HG02943 (cell line): ENCODE measurements around the gene SRM.
"Not testable (repeated sequence)": the region's sequence is repeated elsewhere in the genome, so short reads cannot be mapped to it uniquely, and the experiment has no call there.

Source experiments
- ATAC-seq: cut with Tn5 transposase; IDR thresholded peaks from one replicate; pipeline ENCODE4 v1.9.1; 2021; ENCODE audit warnings: mild to moderate bottlenecking, low read depth, moderate library complexity; ENCODE audit not compliant: unreplicated experiment

Gene SRM

DNA sequence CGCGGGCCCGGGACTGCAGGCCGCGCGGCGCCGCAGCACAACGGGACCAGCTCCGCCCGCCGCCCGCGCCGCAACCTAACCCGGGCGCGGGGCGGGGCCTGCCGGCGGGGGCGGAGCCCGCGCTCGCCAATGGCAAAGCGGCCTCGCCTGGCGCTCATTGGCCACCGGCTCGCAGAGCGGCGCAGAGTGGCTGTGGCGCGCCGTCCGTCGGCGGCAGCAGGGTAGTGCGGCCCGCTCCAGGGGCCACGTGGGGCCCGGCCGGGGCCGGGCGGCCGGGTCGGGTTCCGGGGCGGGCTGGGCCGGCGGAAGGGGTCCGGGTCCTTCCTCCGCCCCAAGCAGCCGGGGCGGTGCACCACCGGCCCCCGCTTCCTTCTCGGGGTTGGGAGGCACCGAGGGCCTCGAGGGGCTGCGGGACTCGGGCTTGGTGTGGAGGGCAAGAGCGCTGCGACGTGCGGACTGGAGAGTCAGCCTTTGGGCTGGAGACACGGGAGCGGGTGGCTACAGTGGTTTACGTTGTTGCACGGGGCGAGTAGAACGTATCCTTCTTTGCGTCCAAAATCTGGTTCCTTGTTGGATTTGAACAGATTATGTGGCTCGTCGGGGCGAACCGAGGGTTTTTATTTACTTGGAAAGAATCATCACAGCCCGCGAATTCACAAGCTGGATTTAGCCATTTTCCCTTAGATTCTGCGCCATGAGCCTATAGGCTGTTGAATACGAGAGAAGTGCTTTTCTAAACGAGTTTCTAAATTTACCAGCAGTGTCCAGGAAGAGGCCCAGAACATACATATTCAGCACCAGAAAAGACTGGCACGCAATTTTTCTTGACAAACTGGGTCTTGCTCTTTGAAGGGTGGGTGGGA lies at the start of gene SRM:
TSS of gene SRM (minus strand) at position 51 of the 863 bp plus-strand sequence. CDS start 75 bp downstream, outside the sequence.
- ATAC-seq = peak; percentile 83

GRCh38 chr1:11109047-11109760 lies 49.4 kb upstream of the SRM start:
- no peak for ATAC-seq

DNA sequence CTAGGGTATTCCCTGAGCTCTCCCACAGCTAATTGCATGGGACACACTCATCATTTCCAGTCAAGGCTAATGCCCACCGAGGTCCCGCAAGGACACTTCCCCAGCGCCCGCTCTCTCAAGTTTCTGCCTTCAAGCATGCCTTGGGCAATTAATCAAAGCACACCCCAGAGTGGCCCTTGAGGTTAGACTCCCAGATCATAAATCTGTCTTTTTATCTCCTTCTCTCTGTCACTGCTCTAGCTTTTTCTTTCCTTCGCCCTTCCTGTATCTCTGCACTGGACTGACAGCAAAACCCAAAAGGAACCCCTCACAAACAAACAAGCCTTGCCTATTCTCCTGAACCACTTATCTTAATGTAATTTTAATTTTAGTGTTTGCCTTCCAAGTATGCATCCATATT lies 47.8 kb upstream of the SRM start:
- ATAC-seq = no peak

DNA sequence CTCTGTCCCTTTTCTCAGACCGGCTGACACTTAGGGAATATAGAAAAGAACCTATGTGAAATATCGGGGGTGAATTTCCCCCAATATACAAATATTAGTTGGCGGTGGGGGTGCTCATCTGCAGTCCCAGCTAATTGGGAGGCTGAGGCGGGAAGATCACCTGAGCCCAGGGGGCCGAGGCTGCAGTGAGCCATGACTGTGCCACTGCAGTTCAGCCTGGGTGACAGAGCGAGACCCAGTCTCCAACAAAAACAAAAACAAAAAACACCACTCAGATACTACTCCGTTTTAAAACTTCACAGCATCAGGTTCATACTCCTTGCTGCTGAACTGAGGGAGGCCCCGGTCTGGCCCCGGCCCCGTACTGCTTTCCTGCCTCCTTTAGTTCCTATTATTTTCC lies 45.8 kb upstream of the SRM start:
- no peak for ATAC-seq

DNA sequence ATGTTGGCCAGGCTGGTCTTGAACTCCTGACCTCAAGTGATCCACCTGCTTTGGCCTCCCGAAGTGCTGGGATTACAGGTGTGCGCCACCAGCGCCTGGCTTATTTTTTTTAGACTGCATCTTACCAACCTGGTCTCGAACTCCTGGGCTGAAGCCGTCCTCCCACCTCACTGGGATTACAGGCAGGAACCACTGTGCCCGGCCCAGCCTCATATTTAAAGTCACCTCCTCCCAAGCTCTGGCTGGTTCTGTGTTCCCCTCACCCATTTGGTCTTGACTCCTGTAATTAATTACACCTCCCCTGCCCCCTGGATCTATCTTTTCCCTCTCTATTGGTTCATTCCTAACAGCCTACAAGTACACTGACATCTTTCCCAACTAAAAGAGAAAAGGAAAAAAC lies 41.5 kb upstream of the SRM start:
- no peak for ATAC-seq

GRCh38 chr1:11100806-11101205 lies 41.0 kb upstream of the SRM start:
- ATAC-seq = not testable (repeated sequence)

- ATAC-seq = no peak
Observed at GRCh38 chr1:11100149-11100493, 40.3 kb upstream of the SRM start.

DNA sequence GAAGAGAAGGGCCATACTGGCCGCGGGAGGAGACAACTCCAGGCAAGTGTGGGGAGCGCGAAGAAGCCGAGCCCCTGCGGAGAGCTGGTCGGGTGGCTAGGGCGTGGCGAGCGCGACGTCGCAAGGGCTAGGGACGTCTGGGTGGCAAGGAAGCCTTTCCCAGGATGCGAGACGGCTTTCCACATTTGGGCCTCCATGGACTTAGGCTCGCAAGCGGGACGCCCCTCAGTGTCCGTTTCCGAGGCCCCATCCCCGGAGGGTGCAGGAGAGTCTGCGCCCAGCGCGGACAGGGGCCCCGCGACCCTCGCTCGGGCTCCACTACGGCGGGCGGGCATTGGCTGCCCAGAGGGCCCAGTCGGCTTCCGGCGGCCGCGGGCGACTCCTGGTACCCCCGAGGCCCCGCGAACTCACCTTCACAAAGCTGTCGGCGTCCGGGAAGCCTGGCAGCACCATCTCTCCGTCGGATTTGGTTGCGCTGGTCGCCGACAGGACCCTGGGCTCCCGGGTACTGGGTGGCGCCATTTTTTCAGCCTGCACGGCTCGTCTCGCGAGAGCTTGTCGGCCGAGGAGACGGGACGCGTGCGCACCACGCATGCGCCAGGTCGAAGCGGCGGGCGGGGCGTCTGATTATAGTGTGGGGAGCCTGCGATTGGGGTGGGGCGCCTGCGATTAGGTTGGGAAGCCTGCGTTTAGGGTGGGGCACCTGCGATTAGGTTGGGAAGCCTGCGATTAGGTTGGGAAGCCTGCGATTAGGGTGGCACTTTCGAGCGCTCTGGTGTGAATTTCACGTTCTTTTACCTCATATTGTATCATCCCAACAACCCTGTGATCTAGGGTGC lies 39.7 kb upstream of the SRM start, which contains the start of gene EXOSC10:
TSS of gene EXOSC10 (minus strand) at position 560 of the 839 bp plus-strand sequence. CDS start at position 522, 38 bp downstream.
- peak; percentile 86 for ATAC-seq

DNA sequence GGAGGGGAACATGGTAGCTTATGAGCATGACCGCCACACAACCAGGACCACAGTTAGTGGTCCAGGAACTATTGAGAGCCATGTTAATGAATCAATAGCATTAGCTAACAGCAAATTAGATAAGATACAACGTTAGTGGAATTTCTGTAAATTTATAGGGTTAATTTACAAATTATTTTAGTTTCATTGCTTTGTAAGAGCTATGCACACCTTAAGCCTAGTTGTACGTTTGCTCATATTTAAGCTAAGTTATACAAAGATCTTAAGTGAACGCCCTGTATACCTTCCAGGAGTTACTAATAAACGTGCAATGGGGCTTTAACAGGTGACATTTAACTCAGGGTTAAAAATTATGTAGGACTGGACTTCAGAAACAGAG lies 39.1 kb upstream of the SRM start:
- no peak for ATAC-seq

GRCh38 chr1:11083784-11084183 lies 24.0 kb upstream of the SRM start:
- not testable (repeated sequence) for ATAC-seq

GRCh38 chr1:11080931-11081330 lies 21.1 kb upstream of the SRM start:
- ATAC-seq = no peak

GRCh38 chr1:11078631-11079030 lies 18.8 kb upstream of the SRM start:
- no peak for ATAC-seq

GRCh38 chr1:11073398-11073797 lies 13.6 kb upstream of the SRM start:
- not testable (repeated sequence) for ATAC-seq

- ATAC-seq = no peak
Observed at GRCh38 chr1:11072216-11072917, 12.5 kb upstream of the SRM start.

DNA sequence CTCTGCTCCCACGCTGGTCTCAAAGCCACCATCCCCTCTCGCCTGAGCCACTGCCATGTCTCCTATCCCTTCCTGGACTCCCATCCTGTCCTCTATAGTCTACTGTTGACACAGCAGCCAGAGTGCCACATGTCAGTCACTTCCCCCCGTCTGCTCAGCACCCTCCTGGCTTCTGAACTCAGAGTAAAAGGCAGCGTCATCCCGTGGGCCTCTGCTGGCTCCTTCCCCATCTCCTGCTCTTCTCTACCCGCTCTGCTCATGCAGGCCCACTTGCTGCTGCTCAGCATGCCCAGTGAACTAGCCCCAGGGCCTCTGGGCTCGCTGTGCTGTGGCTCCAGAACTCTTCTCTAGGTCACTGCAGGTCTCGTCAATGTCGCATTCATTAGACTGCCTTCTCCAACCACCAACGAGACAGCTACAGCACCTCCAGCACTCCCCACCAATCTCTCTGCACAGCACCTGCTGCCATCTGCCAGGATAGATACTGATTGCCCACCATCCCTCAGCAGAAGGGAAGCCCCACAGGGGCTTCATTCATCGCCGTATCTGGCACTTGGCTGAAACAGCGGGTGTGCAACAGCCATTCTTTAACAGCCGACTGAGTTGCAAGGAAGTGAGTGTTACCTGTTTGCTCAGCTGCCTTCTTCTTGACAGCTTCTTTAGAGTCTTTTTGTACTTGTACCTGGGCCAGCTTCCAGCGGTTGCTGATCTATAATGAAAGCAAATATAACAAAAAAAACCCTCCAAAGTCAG lies 11.8 kb upstream of the SRM start:
- no peak for ATAC-seq

DNA sequence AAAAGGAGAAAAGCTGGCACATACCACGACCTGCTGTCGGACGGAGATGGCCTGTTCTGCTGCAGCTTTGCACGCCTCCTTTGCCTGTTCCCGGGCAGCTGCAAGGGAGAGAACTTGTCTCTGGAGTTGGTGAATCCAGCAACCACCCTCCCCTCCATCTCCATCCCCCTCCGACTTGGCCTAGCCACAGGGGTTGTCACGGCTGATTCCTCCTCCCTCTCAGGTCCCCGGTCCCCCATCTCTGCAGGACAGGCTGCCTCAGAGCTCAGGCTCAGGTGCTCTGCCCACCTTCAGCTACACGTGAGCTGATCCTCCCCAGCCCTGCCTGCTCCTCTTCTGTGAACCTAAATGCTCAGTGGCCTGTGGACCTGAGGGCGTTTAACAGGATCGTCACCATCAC lies 11.1 kb upstream of the SRM start:
- ATAC-seq = no peak

- no peak for ATAC-seq
Observed at GRCh38 chr1:11068600-11069473, 9.0 kb upstream of the SRM start.

GRCh38 chr1:11067716-11068599 lies 8.1 kb upstream of the SRM start:
- ATAC-seq = no peak
